Prostate gland (tissue), 2 donors: Measurements from ENCODE around the gene LYRM9. TPM values are rescaled to one million over a fixed set of nuclear protein-coding genes. Genes with fewer than 3 reads are reported as not detected.
"Not testable (repeated sequence)": the region's sequence is repeated elsewhere in the genome, so short reads cannot be mapped to it uniquely, and the experiment has no call there.

Experiments used
- DNase-seq: peaks from one replicate; pipeline ENCODE4 v3.0.0-alpha.2; 2019; ENCODE audit warnings: low spot score
- H3K27ac ChIP-seq, 2 donors: fragments of 200-600 bp; sonication (generic); 2 replicates each; pipeline ENCODE4 v1.5.1; 2017 to 2019
- H3K27me3 ChIP-seq: fragments of 200-600 bp; sonication (generic); replicated peaks from 2 replicates; pipeline ENCODE4 v1.5.1; 2019; ENCODE audit not compliant: insufficient read depth
- H3K36me3 ChIP-seq, 2 donors: fragments of 200-600 bp; sonication (generic); 1 replicate in 1 of 2; 2 replicates in 1 of 2; pipeline versions ENCODE4 v1.5.1 to v1.8.1; 2017 to 2019
- H3K4me1 ChIP-seq: fragments of 200-600 bp; sonication (generic); replicated peaks from 2 replicates; pipeline ENCODE4 v1.5.1; 2019
- H3K4me3 ChIP-seq, 2 donors: fragments of 200-600 bp; sonication (generic); 2 replicates each; pipeline ENCODE4 v1.5.1; 2017 to 2019
- H3K9me3 ChIP-seq: fragments of 200-600 bp; sonication (generic); 2 replicates; pipeline ENCODE4 v1.5.1; 2017
- POLR2A ChIP-seq: fragments of 450-650 bp; IDR thresholded peaks from one replicate; pipeline ENCODE4 v1.6.1; 2016; ENCODE audit warnings: antibody characterized with exemption, mild to moderate bottlenecking
- POLR2AphosphoS5 ChIP-seq: sonication (generic); formaldehyde crosslinking; IDR thresholded peaks from one replicate; pipeline ENCODE4 v1.6.1; 2017; ENCODE audit warnings: antibody characterized with exemption
- WGBS: methylation state at CpG from one replicate; pipeline ENCODE4 v1.1.5; 2018; 5-methylcytosine and 5-hydroxymethylcytosine counted together
- intact Hi-C: fragments of 100-400 bp; cut with DNase I; formaldehyde crosslinking; loops from one replicate; pipeline ENCODE4 v1.14.2; 2022
- total RNA-seq, 2 donors: library from RNA; depleted of rRNA; stranded (reverse); fragments of >200 nt; gene quantifications; one replicate each; pipeline ENCODE4 v1.1.0, GENCODE V29; 2016
- TF ChIP-seq, protein P1 (sequence below), 4 experiments: fragments of 200-600 bp in 2 of 4; fragments of 450-650 bp in 2 of 4; sonication (generic) in 2 of 4; IDR thresholded peaks; 1 replicate in 3 of 4; 2 replicates in 1 of 4; pipeline ENCODE4 v1.5.1; 2016 to 2019; ENCODE audit warnings: antibody characterized with exemption in 4 of 4, mild to moderate bottlenecking in 2 of 4, moderate library complexity in 2 of 4

Gene LYRM9
- total RNA-seq, 2 donors from 2014 or later: 26.1 to 30.9 TPM

DNA sequence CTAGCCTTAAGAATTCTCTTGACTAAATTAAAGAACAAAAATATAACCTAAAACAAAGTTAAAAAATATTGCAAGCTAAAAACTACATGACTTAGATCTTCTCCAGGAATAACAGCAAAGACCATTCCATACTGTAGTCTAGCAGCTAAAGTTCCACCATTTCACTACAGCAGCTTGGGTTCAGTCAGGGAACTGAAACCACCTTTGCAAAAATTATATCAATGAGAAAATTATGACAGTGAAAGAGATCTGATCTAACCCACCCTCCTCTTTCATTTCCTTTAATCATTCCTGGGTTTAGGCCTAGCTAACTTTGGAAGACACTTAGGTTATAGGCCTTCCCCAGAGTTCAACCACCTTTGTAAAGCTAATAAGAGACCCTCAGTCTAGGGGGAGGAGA lies 56.5 kb downstream of the LYRM9 start:
- H3K9me3 ChIP-seq: no peaks in the 10 kb centered on the region
- intact Hi-C loops: no loop called here
- H3K27ac ChIP-seq: no peak overlapping the region
- H3K4me3 ChIP-seq: no peak overlapping the region
- no peaks in the 10 kb centered on the region for H3K36me3 ChIP-seq
- H3K4me1 ChIP-seq: no peaks in the 10 kb centered on the region
- no peaks in the 10 kb centered on the region for H3K27me3 ChIP-seq
- no peak for DNase-seq
- TF ChIP-seq, protein P1, sequence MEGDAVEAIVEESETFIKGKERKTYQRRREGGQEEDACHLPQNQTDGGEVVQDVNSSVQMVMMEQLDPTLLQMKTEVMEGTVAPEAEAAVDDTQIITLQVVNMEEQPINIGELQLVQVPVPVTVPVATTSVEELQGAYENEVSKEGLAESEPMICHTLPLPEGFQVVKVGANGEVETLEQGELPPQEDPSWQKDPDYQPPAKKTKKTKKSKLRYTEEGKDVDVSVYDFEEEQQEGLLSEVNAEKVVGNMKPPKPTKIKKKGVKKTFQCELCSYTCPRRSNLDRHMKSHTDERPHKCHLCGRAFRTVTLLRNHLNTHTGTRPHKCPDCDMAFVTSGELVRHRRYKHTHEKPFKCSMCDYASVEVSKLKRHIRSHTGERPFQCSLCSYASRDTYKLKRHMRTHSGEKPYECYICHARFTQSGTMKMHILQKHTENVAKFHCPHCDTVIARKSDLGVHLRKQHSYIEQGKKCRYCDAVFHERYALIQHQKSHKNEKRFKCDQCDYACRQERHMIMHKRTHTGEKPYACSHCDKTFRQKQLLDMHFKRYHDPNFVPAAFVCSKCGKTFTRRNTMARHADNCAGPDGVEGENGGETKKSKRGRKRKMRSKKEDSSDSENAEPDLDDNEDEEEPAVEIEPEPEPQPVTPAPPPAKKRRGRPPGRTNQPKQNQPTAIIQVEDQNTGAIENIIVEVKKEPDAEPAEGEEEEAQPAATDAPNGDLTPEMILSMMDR (IDR thresholded peaks at IDR 0.05): no peak
- no peak for TF ChIP-seq POLR2AphosphoS5
- no peak for TF ChIP-seq POLR2A

DNA sequence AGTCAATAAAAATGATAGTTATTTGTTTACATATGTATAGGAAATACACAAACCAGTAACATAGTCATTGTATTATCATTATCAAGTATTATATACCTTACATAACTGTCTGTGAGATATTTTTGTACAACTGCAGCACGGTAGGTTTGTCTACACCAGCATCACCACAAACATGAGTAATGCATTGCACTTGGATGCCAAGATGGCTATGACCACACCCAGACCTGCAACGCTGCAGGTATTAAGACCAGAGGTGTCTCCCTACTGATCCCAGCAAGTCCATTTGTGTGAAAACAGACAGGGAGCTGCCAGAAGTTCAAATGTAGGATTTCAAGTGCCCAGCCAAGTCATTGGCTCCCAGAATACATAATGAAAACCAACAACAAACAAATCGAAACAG lies 58.6 kb downstream of the LYRM9 start:
- intact Hi-C loops: no loop called here
- DNase-seq: no peak
- WGBS: 87% methylated on average over 3 of the region's 3 CpGs
- no peak for TF ChIP-seq POLR2A
- no peak for TF ChIP-seq POLR2AphosphoS5
- TF ChIP-seq, protein P1 (IDR thresholded peaks at IDR 0.05): no peak
- Histone ChIP-seq H3K4me1 (no peaks in the 10 kb centered on the region), H3K9me3 (no peaks in the 10 kb centered on the region), H3K4me3 (no peak overlapping the region), H3K27me3 (no peaks in the 10 kb centered on the region), H3K36me3 (no peaks in the 10 kb centered on the region), H3K27ac (no peak overlapping the region)

DNA sequence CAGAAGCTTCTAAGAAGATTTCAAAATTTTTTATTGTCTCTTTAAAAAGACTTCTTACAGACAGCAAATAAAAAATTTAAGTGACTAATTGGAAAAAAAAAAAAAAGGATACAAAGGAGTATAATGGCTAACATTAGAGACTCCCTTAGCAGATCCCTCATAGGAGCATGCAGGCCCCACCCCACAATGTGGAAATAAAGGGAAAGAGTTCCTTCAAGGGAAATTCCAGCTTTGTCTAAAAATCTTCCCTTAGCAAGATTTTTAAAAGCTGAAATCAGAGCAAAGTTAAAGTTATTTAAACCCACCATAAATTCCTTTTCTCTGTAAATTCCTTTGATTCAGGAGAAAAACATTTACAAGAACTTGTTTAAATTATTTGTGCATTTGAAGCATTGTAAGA lies 60.3 kb downstream of the LYRM9 start:
- intact Hi-C loops: no loop called here

DNA sequence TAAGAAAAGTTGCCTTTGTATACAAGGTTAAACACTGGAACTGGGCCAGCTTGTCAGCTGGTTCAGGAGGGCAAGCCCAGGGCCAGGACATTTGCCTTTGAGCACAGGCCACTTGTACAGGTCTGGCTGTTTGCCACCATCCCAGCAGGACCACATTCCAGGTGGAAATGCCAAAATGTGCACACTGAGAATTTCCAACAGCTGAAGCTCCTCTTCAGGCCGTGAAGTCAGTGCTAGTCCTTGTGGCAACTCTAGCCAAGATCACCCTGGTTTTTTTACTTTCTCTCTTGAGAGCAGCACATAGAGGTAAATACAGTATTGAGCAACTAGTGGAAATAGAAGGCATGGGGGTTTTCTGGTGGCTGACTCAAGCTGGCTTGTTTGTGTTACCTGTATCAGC lies 63.3 kb downstream of the LYRM9 start:
- WGBS: 14% methylated on average over 1 of the region's 1 CpG
- DNase-seq, H3K4me1 ChIP-seq, H3K36me3 ChIP-seq, intact Hi-C loops, H3K4me3 ChIP-seq, H3K27me3 ChIP-seq, H3K27ac ChIP-seq, H3K9me3 ChIP-seq: not testable (repeated sequence)

More for the DNA sequence above, 60.3 kb downstream of the LYRM9 start:
- TF ChIP-seq POLR2AphosphoS5: no peak
- TF ChIP-seq POLR2A: no peak
- TF ChIP-seq, protein P1 (IDR thresholded peaks at IDR 0.05): no peak
- Histone ChIP-seq H3K9me3 (no peaks in the 10 kb centered on the region), H3K27ac (no peak overlapping the region), H3K4me3 (no peak overlapping the region), H3K4me1 (no peaks in the 10 kb centered on the region), H3K36me3 (no peaks in the 10 kb centered on the region), H3K27me3 (no peaks in the 10 kb centered on the region)
- no peak for DNase-seq

DNA sequence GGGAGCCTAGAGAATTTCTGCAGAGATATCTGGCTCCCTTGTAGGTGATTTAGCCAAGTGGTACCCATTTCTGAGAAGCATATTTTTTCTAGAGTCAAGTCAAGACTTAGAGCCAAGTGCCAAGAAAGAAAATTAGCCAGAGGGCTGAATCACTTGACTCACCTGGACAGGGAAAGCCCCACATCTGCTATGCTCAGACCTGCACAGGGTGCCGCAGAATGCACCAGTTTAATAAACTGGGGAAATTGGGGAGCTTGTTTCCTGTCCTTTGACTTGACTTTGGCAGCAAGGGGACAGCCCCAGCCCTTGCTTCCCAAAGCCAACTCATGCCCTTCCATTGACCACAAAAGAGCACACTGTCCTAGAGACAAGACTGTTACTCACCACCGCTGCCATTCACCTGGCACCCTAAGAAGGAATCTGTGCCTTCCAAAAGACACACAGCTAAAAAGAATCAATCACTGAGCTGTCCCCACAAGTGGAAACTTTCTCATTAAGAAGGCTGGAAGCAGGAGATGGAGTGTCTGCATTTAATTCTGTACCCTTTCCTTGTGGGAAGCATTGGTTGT lies 63.9 kb downstream of the LYRM9 start:
- H3K4me1 ChIP-seq, H3K4me3 ChIP-seq, H3K27ac ChIP-seq, DNase-seq, H3K27me3 ChIP-seq, H3K9me3 ChIP-seq, intact Hi-C loops, H3K36me3 ChIP-seq: not testable (repeated sequence)
- WGBS: no CpG with 5 or more reads among the region's 2 CpGs

Other genes with a start within 250 kb of the LYRM9 start
- gene NOS2, start 92.8 kb downstream of the LYRM9 start, total RNA-seq: 1 to 10 TPM in 1 of 2 donors, under 1 TPM in 1; 0.55 to 1.4 TPM
- gene NLK, start 149.3 kb upstream of the LYRM9 start, total RNA-seq: 10 to 100 TPM; 19.8 to 37.0 TPM